ENCODE measurements around the gene TWIST2.

The TWIST2 gene

GRCh38 chr2:238884812-238885408 is 37.0 kb downstream of the TWIST2 start:
- no peaks in the 10 kb centered on the region for H3K36me3 ChIP-seq (ENCODE audit: control insufficient read depth in 1 of 2, insufficient read depth in 2 of 2, low read length in 2 of 2)
- H3K4me1 ChIP-seq (ENCODE audit: control insufficient read depth in 1 of 2, insufficient read depth in 2 of 2, low read length in 2 of 2), result no peaks in the 10 kb centered on the region
- H3K9me3 ChIP-seq (ENCODE audit: control insufficient read depth in 1 of 2, low read length in 2 of 2), result no peaks in the 10 kb centered on the region
- H3K27me3 ChIP-seq (ENCODE audit: low read depth, low read length), result no peaks in the 10 kb centered on the region
- H3K27ac ChIP-seq (ENCODE audit: low read length), result no peak overlapping the region
- H3K4me3 ChIP-seq (ENCODE audit: low read depth in 1 of 2, low read length in 2 of 2), result no peak overlapping the region

- no peaks in the 10 kb centered on the region for H3K4me1 ChIP-seq (ENCODE audit: control insufficient read depth in 1 of 2, insufficient read depth in 2 of 2, low read length in 2 of 2)
These were observed 38.7 kb downstream of the TWIST2 start for GRCh38 chr2:238886453-238887094.

GRCh38 chr2:238887616-238888015 is 39.7 kb downstream of the TWIST2 start:
- no peaks in the 10 kb centered on the region for H3K9me3 ChIP-seq (ENCODE audit: control insufficient read depth in 1 of 2, low read length in 2 of 2)
- H3K27ac ChIP-seq (ENCODE audit: low read length), result no peak overlapping the region
- no peaks in the 10 kb centered on the region for H3K36me3 ChIP-seq (ENCODE audit: control insufficient read depth in 1 of 2, insufficient read depth in 2 of 2, low read length in 2 of 2)
- no peak overlapping the region for H3K4me3 ChIP-seq (ENCODE audit: low read depth in 1 of 2, low read length in 2 of 2)
- no peaks in the 10 kb centered on the region for H3K4me1 ChIP-seq (ENCODE audit: control insufficient read depth in 1 of 2, insufficient read depth in 2 of 2, low read length in 2 of 2)
- no peaks in the 10 kb centered on the region for H3K27me3 ChIP-seq (ENCODE audit: low read depth, low read length)

More at GRCh38 chr2:238886453-238887094, 38.7 kb downstream of the TWIST2 start:
- Histone ChIP-seq H3K4me3 (ENCODE audit: low read depth in 1 of 2, low read length in 2 of 2) (no peak overlapping the region), H3K27ac (ENCODE audit: low read length) (no peak overlapping the region), H3K27me3 (ENCODE audit: low read depth, low read length) (no peaks in the 10 kb centered on the region), H3K36me3 (ENCODE audit: control insufficient read depth in 1 of 2, insufficient read depth in 2 of 2, low read length in 2 of 2) (no peaks in the 10 kb centered on the region), H3K9me3 (ENCODE audit: control insufficient read depth in 1 of 2, low read length in 2 of 2) (no peaks in the 10 kb centered on the region)

- H3K27me3 ChIP-seq (ENCODE audit: low read depth, low read length), result no peaks in the 10 kb centered on the region
- H3K4me3 ChIP-seq (ENCODE audit: low read depth in 1 of 2, low read length in 2 of 2), result no peak overlapping the region
- no peaks in the 10 kb centered on the region for H3K4me1 ChIP-seq (ENCODE audit: control insufficient read depth in 1 of 2, insufficient read depth in 2 of 2, low read length in 2 of 2)
- no peak overlapping the region for H3K27ac ChIP-seq (ENCODE audit: low read length)
- no peaks in the 10 kb centered on the region for H3K9me3 ChIP-seq (ENCODE audit: control insufficient read depth in 1 of 2, low read length in 2 of 2)
- H3K36me3 ChIP-seq (ENCODE audit: control insufficient read depth in 1 of 2, insufficient read depth in 2 of 2, low read length in 2 of 2), result no peaks in the 10 kb centered on the region
These were observed 40.9 kb downstream of the TWIST2 start for GRCh38 chr2:238888781-238889180.

GRCh38 chr2:238890131-238890530 is 42.2 kb downstream of the TWIST2 start:
- H3K27ac ChIP-seq (ENCODE audit: low read length), result no peak overlapping the region
- no peaks in the 10 kb centered on the region for H3K27me3 ChIP-seq (ENCODE audit: low read depth, low read length)
- no peaks in the 10 kb centered on the region for H3K36me3 ChIP-seq (ENCODE audit: control insufficient read depth in 1 of 2, insufficient read depth in 2 of 2, low read length in 2 of 2)
- H3K4me1 ChIP-seq (ENCODE audit: control insufficient read depth in 1 of 2, insufficient read depth in 2 of 2, low read length in 2 of 2), result peaks cover 0 to 1% of the 10 kb centered on the region in 2 donors
- no peak overlapping the region for H3K4me3 ChIP-seq (ENCODE audit: low read depth in 1 of 2, low read length in 2 of 2)
- H3K9me3 ChIP-seq (ENCODE audit: control insufficient read depth in 1 of 2, low read length in 2 of 2), result no peaks in the 10 kb centered on the region

- Histone ChIP-seq H3K4me3 (ENCODE audit: low read depth in 1 of 2, low read length in 2 of 2) (peak overlapping the region in 1 of 2 donors; percentile 7), H3K27me3 (ENCODE audit: low read depth, low read length) (no peaks in the 10 kb centered on the region), H3K9me3 (ENCODE audit: control insufficient read depth in 1 of 2, low read length in 2 of 2) (no peaks in the 10 kb centered on the region), H3K27ac (ENCODE audit: low read length) (no peak overlapping the region), H3K4me1 (ENCODE audit: control insufficient read depth in 1 of 2, insufficient read depth in 2 of 2, low read length in 2 of 2) (peaks cover 3 to 7% of the 10 kb centered on the region in 2 donors), H3K36me3 (ENCODE audit: control insufficient read depth in 1 of 2, insufficient read depth in 2 of 2, low read length in 2 of 2) (no peaks in the 10 kb centered on the region)
These were observed 43.0 kb downstream of the TWIST2 start for GRCh38 chr2:238890618-238891456.

- peak overlapping the region in 1 of 2 donors; percentile 7 for H3K4me3 ChIP-seq (ENCODE audit: low read depth in 1 of 2, low read length in 2 of 2)
- H3K4me1 ChIP-seq (ENCODE audit: control insufficient read depth in 1 of 2, insufficient read depth in 2 of 2, low read length in 2 of 2), result peaks cover 3 to 7% of the 10 kb centered on the region in 2 donors
- no peak overlapping the region for H3K27ac ChIP-seq (ENCODE audit: low read length)
- no peaks in the 10 kb centered on the region for H3K9me3 ChIP-seq (ENCODE audit: control insufficient read depth in 1 of 2, low read length in 2 of 2)
- no peaks in the 10 kb centered on the region for H3K27me3 ChIP-seq (ENCODE audit: low read depth, low read length)
- H3K36me3 ChIP-seq (ENCODE audit: control insufficient read depth in 1 of 2, insufficient read depth in 2 of 2, low read length in 2 of 2), result no peaks in the 10 kb centered on the region
These were observed 43.7 kb downstream of the TWIST2 start for GRCh38 chr2:238891457-238892203.

GRCh38 chr2:238892204-238892500 is 44.3 kb downstream of the TWIST2 start:
- Histone ChIP-seq H3K36me3 (ENCODE audit: control insufficient read depth in 1 of 2, insufficient read depth in 2 of 2, low read length in 2 of 2) (no peaks in the 10 kb centered on the region), H3K4me3 (ENCODE audit: low read depth in 1 of 2, low read length in 2 of 2) (no peak overlapping the region), H3K4me1 (ENCODE audit: control insufficient read depth in 1 of 2, insufficient read depth in 2 of 2, low read length in 2 of 2) (peaks cover 3 to 9% of the 10 kb centered on the region in 2 donors), H3K27me3 (ENCODE audit: low read depth, low read length) (no peaks in the 10 kb centered on the region), H3K9me3 (ENCODE audit: control insufficient read depth in 1 of 2, low read length in 2 of 2) (no peaks in the 10 kb centered on the region), H3K27ac (ENCODE audit: low read length) (no peak overlapping the region)

- H3K36me3 ChIP-seq (ENCODE audit: control insufficient read depth in 1 of 2, insufficient read depth in 2 of 2, low read length in 2 of 2), result no peaks in the 10 kb centered on the region
- no peaks in the 10 kb centered on the region for H3K9me3 ChIP-seq (ENCODE audit: control insufficient read depth in 1 of 2, low read length in 2 of 2)
- no peak overlapping the region for H3K27ac ChIP-seq (ENCODE audit: low read length)
- peaks cover 3 to 16% of the 10 kb centered on the region in 2 donors for H3K4me1 ChIP-seq (ENCODE audit: control insufficient read depth in 1 of 2, insufficient read depth in 2 of 2, low read length in 2 of 2)
- no peak overlapping the region for H3K4me3 ChIP-seq (ENCODE audit: low read depth in 1 of 2, low read length in 2 of 2)
- H3K27me3 ChIP-seq (ENCODE audit: low read depth, low read length), result no peaks in the 10 kb centered on the region
These were observed 44.9 kb downstream of the TWIST2 start for GRCh38 chr2:238892796-238893195.

GRCh38 chr2:238893349-238894000 is 45.6 kb downstream of the TWIST2 start:
- H3K4me1 ChIP-seq (ENCODE audit: control insufficient read depth in 1 of 2, insufficient read depth in 2 of 2, low read length in 2 of 2), result peaks cover 3 to 17% of the 10 kb centered on the region in 2 donors

More at GRCh38 chr2:238893349-238894000, 45.6 kb downstream of the TWIST2 start:
- no peak overlapping the region for H3K4me3 ChIP-seq (ENCODE audit: low read depth in 1 of 2, low read length in 2 of 2)
- no peaks in the 10 kb centered on the region for H3K9me3 ChIP-seq (ENCODE audit: control insufficient read depth in 1 of 2, low read length in 2 of 2)
- H3K36me3 ChIP-seq (ENCODE audit: control insufficient read depth in 1 of 2, insufficient read depth in 2 of 2, low read length in 2 of 2), result no peaks in the 10 kb centered on the region
- H3K27ac ChIP-seq (ENCODE audit: low read length), result no peak overlapping the region
- no peaks in the 10 kb centered on the region for H3K27me3 ChIP-seq (ENCODE audit: low read depth, low read length)
